Activated T-cell treated with anti-CD3 and anti-CD28 coated beads for 24 hours (primary cell): ENCODE results near the gene PRRC2C.
"Not testable (repeated sequence)": the region's sequence is repeated elsewhere in the genome, so short reads cannot be mapped to it uniquely, and the experiment has no call there.

ENCODE experiments used
- DNase-seq: peaks from one replicate; pipeline ENCODE4 v3.0.0-alpha.2; 2020; ENCODE audit warnings: low read depth

Gene PRRC2C

DNA sequence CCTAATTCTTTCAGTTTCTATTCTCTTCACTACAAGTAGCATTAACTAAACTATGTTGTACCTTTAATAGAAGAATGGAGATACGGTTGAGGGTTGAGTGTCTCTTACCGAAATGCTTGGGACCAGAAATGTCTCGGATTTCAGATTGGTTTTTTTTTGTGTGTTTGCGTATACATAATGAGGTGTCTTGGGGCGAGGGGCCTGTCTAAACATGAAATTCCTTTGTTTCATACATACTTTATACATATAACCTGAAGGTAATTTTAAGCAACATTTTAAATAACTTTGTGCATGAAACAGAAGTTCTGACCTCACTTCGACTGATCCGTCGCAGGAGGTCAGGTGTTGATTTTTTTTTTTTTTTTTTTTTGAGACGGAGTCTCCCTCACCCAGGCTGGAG, 100.4 kb downstream of the PRRC2C start:
- no peak for DNase-seq

DNA sequence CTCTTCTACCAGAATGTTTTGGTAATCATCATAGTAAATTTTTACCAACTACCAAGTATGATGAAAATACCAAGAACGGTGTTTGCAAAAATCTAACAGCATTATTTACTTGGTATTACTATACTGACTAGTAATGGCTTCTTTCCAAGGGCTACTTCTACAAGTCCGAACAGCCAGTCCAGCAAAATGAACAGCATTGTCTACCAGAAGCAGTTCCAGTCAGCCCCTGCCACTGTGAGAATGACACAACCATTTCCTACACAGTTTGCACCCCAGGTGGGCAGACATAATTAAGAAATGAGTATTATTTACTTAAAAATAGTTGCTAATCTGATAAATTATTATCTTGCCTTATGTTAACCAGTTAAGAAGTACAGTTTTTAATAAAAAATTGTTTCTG, 102.9 kb downstream of the PRRC2C start:
- no peak for DNase-seq

DNA sequence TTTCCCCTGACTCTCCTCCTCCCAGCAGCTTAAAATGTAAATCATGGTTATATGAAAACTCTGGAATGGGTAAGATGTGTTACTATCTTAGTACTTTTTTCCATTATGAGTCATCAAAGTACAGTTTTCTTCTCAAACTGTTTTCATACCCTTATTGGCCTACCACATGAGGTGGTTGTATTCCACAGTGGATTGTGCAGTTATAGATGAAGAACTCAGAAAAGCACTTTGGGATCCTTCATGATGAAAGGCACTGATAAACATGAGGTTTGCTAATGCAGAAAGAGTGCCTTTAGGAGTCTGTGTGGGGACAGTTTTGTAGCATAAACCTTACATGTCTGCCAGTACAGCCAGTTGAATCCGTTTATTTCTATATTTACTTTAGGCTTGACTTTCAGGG, 104.7 kb downstream of the PRRC2C start:
- no peak for DNase-seq

DNA sequence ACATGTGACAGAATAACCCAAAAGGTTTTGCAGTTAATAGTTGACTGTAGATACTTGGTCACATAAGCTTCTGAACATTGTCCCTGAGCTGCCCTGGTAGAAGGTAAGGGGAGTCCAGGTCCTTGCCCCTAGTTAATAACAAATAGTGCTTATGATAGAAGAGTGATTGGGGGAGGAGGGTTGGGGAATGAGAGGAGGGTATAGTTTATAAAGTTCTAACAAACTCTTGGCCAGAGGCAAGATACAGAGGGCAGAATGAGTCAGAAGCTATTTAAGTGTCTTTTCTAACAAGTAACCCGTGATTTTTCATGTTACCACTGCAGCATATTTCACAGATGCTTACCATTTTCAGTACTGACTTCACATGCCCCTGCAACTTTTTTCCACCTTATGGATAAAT, 110.0 kb downstream of the PRRC2C start:
- no peak for DNase-seq

DNA sequence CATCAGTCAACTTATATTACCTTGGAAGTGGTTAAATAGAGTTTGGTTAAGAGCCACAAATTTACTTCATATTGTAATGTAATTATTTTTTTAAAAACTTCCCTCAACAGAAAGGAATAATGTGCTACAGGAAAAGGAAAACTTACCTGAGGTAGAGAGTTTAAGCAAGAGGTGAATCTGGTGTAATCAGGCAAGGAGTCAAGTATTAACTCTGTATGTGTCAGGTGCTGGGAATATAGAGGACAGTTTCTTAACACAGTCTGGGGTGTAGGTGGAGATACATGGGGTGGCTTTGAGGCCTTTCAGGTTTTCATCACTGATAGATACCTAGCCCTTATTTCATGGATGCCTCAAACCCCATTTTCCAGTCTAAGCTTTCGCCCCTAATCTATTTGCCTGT, 110.8 kb downstream of the PRRC2C start:
- DNase-seq, result no peak

DNA sequence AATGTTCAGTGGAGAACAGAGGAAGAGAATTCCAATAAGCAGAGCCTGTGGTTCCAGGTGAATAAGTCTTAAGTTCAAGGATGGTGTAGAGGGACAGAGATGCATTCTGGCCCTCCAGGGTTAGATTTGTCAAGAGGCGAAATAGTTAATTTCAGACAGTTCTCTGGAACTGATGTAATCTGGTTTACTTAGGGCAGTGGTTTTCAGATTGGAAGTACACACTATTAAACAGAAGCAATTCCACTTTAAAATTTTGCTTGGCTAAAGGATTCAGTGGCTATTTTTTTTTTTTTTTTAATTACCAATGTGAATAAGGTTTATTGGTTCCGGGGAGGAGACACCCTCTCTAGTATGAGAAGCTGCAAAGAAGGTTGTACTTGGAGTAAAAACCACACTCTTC, 111.4 kb downstream of the PRRC2C start:
- DNase-seq, result no peak

DNA sequence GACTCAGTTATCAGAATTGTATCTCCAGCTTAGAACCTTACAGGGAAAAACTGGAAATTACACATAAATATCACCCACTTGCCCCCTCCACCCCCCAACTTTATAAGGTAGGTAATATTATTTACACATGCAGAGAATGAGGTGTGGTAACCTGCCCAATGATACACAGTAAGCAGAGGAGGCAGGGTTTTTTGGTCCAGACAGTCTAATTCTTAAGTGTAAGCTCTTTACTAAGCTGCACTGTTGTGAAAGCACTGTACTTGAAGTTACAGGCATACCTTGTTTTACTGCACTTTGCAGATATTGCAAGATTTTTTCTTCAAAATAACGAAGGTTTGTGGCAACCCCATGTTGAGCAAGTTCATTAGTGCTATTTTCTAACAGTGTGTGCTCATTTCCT, 111.9 kb downstream of the PRRC2C start:
- no peak for DNase-seq

DNA sequence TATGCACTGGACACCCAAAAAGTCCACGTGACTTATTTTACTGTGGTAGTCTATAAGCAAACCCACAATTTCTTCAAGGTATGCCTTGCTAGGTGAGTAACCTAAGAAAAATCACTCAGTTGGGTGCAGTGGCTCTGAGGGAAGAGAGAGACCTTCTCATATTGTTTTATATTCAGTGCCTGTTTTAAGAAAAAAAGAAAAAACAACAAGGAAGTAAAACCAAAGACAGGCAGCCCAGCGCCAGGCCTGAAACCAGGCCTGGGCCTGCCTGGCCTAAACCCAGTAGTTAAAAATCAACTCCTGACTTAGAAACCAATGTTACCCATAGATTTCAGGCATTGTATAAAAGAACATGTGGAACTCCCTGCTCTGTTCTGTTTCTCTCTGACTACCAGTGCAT, 115.0 kb downstream of the PRRC2C start:
- DNase-seq, result not testable (repeated sequence)

DNA sequence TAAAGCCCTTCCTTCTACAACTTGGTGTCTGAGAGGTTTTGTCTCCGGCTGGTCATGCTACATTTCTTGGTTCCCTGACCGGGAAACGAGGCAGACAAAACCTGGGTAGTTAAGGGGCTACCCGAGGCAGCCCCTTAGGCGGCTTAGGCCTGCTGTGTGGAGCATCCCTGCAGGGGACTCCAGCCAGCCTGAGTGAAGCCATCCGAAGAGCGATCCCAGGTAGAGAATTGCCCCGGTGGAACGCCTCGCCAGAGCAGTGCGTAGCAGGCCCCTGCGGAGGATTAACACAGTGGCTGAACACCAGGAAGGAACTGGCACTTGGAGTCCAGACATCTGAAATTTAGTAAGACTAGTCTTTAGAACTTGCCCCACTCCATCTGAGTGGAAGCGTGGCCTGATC, 115.5 kb downstream of the PRRC2C start:
- no peak for DNase-seq

DNA sequence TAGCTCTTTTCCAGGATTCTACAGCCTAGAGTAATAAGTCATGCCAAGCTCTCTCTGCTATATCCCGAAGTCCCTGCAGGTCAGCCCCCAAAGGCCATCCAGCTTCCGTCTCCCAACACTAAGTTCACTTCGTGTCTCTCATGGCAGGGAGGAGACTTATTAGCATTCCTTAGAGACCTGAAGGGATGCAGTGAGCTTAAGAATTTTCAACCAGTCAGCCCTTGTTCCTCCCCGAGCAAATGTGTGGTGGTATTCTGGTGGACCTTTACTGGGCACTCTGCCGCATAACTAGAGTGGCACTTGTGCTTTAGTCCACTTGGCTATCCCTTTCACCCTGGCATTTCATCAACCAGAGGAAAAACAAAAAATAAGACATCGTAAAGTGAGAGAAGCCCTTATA, 117.7 kb downstream of the PRRC2C start:
- not testable (repeated sequence) for DNase-seq

DNA sequence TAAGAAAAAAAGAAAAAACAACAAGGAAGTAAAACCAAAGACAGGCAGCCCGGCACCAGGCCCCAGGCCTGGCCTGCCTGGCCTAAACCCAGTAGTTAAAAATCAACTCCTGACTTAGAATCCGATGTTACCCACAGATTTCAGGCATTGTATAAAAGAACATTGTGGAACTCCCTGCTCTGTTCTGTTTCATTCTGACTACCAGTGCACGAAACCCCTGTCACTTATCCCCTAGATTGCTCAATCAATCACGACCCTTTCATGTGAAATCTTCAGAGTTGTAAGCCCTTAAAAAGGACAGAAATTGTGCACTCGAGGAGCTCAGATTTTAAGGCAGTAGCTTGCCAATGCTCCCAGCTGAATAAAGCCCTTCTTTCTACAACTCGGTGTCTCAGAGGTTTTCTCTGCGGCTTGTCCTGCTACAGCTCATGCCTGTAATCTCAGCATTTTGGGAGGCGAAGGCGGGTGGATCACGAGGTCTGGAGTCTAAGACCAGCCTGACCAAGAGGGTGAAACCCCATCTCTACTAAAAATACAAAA, 121.1 kb downstream of the PRRC2C start:
- DNase-seq, result no peak

DNA sequence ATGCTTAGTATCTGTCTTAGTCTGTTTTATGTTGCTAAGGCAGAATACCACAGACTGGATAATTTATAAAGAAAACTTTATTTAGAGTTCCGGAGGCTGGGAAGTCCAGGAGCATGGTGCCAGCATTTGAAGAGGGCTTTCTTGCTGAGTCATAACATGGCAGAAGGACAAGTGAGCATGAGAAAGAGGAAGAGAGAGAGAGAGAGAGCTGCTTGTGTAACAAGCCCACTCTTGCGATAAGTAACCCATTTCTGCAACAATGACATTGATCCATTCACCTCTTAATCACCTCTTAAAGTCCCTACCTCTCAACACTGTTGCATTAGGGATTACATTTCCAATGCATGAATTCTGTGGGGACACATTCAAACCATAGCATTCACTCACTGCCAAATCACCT, 125.1 kb downstream of the PRRC2C start:
- DNase-seq, result no peak

DNA sequence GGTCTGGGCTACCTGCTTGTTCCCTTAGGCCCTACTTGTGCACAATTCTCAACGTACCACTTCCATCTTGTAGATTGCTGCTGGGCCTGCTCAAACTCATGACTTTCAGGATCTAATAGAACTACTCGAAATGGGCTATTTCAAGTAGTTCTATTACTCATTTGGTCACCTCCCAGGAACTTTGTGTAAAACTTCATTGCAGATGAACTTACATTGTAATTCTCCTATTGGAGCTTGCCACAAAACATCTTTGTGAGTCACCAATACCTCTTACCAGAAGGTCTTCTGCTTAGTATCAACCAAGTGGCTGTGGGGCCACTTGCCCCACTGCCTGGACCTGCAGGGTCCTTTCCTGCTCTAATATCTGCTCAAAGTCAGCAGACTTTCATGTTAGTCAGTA, 126.0 kb downstream of the PRRC2C start:
- no peak for DNase-seq

DNA sequence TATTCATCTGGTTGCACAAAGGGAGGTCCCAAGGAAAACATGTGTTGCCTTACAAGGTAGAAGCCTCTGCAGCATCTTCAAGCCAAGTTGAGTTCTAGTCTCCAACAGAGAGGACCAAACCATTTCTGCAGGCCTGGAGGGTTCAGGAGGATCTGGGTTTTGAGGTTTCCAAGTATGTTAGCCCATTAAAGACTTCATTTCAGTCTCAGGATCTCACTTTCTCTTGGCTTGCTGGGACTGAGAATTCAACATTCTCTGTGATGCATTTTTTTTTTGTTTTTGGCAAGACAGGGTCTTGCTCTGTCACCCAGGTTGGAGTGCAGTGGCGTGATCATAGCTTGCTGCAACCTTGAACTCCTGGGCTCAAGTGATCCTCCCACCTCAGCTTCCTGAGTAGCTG, 128.0 kb downstream of the PRRC2C start:
- DNase-seq, result no peak

DNA sequence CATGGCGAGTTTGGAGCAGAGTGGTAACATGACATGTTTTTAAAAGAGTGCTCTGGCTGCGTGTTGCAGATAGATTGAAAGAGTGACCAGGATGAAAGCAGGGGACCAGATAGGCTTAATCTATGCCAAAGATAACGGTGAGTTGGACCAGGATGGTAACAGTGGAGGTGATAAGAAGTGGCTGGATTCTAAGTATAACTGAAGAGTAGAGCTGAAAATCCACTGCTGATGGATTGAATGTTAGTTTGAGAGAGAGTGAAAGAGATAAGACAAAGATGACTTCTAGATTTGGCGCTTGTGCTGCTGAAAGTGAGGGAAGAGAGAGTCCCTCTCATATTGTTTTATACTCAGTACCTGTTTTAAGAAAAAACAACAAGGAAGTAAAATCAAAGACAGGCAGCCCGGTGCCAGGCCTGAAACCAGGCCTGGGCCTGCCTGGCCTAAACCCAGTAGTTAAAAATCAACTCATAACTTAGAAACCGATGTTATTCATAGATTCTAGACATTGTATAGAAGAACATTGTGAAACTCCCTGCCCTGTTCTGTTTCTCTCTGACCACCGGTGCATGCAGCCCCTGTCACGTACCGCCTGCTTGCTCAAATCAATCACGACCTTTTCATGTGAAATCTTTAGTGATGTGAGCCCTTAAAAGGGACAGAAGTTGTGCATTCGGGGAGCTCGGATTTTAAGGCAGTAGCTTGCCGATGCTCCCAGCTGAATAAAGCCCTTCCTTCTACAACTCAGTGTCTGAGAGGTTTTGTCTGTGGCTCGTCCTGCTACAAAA, 130.0 kb downstream of the PRRC2C start:
- DNase-seq, result not testable (repeated sequence)

DNA sequence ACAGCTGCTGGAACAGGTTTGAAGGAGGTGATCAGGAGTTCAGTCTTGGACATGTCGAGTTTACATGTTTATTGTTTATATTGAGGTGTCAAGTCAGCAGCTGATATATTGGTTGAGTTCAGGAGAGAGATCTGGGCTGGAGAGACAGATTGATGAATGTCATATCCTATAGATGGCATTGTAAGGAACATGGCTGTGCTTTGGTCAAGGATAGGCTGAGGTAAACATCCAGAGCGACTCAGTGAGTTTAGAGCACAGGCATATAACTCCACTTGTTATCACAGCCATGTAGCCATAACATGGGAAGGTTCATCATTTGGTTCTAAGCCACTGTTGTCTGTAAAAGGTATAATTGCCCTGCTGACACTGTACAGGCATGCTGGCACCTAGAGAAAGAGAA, 131.3 kb downstream of the PRRC2C start:
- DNase-seq, result no peak

DNA sequence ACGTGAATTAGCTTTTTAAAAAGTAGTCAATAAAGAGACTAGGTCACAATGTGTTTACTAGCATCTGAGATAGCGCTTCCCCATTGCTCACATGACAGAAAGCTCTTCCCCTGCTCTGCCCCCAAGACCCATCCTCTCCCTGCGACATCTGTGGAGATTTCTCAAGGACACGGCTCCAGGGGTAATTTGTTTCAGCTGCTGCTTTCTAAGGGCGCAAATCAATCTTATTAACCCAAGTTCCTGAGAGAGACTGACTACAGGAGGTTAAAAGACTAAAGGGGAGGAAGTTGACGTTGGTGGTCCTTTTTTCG, 136.8 kb downstream of the PRRC2C start, which contains the start of gene MYOCOS:
Gene MYOCOS (plus strand): TSS at position 92 of the 311 bp plus-strand sequence. CDS start 1,641 bp downstream, outside the sequence.
- DNase-seq, result no peak

DNA sequence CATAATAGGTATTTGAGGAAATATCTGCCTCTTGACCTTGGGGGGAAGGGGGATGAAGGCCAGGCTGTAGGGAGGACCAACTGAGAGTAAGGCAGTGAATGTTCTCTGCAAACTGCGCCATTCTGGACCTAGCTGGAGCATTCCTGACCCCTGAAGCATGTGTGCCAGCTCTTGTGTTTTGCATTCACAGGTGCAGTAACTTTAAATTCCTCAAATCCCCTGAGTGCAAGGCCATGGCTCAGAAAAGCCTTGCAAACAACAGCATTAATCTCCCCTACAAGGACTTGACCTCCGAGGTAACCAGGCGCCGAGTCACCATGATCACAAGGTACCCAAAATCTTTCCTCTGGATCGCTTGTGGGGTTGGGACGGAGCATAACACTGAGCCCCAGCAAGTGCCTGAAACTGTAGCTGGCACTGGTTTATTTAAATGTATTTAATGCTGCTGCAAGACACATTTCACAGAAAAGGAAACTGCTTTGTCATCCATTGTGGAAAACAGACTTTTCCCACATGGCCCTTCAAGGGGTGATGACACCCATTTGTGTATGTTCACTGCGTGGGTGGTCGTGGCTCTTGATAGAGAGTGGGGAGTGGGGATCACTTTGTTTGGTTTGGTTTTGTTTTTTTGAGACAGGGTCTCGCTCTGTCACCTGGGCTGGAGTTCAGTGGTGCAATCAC, 138.5 kb downstream of the PRRC2C start:
- DNase-seq, result no peak

DNA sequence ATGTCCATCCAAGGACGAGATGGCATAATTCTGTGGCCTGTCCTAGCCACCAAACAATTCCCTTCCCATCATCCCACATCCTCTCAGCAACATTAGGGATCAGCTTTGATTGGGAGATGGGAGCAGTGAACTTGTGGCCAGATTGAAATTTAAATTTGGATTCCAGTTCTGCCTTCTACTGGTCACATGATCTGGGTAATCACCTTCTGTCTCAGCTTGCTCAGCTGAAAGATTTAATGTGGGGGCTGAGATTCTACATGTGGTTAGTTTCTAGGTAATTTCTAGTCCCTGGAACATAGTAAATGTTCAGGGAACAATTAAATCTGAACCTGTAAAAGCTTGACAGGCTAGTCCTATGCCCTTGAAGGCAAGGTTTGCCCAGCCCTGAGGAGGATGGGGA, 139.9 kb downstream of the PRRC2C start:
- no peak for DNase-seq

DNA sequence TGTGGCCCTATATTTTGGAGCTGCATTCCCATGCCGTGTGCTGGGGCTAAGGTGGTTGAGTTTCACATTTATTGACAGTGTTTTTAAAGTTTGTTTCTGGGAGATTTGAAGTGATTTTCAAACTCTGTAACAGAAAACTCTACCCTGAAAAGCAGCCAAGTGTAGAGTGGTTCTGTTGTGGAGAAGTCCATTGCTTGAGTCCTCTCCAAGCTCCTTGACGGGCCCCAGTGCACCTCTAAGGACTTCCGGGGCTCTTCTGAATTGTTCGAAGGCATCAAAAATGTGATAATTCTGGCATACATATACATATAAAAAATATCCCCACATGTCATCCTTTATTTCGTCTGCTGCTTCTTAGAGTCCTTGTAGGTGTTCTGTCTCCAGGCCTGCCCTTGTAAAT, 141.7 kb downstream of the PRRC2C start:
- no peak for DNase-seq

DNA sequence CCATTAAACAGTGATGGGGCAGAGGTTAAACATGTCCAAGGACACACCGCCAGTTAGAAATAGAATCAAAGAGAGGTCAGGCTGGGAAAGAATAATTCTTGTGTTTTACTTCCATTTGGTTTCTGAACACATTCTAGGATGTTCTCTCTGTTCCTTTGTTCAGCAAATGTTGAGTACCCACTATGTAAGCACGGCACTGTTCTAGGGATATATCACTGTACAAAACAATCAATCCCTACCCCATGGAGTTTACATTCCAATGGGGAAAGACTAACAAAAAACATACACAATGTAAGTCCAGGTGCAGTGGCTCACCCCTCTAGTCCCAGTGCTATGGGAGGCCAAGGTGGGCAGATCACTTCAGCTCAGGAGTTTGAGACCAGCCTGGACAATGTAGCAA, 142.9 kb downstream of the PRRC2C start:
- no peak for DNase-seq

DNA sequence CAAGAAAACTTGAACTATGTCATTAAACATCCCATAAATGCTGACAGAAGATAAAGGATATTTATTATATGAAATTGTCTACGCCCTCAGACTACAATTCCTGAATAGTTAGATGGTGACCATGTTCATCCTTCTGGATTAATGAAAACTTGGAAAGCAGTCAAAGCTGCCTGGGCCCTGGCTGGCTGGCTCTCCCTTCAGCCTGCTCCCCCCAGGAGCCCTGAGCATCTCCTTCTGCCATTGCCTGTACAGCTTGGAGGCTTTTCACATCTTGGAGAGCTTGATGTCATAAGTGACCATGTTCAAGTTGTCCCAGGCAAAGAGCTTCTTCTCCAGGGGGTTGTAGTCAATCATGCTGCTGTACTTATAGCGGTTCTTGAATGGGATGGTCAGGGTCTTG, 150.3 kb downstream of the PRRC2C start:
- no peak for DNase-seq

DNA sequence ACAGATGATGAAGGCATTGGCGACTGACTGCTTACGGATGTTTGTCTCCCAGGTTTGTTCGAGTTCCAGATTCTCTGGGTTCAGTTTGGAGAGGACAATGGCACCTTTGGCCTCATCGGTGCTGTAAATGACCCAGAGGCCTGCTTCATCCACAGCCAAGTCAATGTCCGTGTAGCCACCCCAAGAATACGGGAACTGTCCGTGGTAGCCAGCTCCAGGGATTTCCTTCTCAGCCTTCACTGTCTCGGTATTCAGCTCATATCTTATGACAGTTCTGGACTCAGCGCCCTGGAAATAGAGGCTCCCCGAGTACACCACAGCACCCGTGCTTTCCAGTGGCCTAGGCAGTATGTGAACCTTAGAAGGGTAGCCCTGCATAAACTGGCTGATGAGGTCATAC, 150.8 kb downstream of the PRRC2C start:
- DNase-seq, result no peak
